ENCODE data around the gene COIL. TPM values are rescaled to one million over a fixed set of nuclear protein-coding genes. Genes with fewer than 3 reads are reported as not detected.

COIL gene
- total RNA-seq, 1 experiment from 2014 or later: 22.9 TPM

DNA sequence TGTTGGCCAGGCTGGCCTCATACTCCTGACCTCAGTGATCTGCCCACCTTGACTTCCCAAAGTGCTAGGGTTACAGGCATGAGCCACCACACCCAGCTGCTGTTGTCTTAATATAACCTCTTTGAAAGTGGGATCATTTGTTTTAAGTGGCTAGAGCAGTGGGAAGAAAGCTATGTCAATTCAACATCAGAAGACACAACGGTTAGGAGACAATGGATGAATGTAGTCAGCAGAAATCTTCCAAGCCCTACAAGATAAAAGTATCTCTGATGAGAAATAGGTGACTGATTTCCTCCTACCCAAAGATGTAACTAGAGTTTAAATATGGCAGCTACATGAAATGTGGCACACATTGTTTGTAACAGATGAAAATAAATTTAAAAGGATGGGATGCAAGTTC is 27.0 kb downstream of the COIL start:
- Histone ChIP-seq H3K9me2 (replicated peaks; ENCODE audit: low read length) (no peaks in the 10 kb centered on the region), H3K79me2 (ENCODE audit: low read length) (no peaks in the 10 kb centered on the region), H3K4me1 (ENCODE audit: insufficient read depth, low read length) (peaks cover 15% of the 10 kb centered on the region), H3F3A (ENCODE audit: low read length, unreplicated experiment) (no peaks in the 10 kb centered on the region), H2AFZ (ENCODE audit: low read length) (no peak overlapping the region), H3K36me3 (ENCODE audit: low read depth, low read length) (peaks cover 80% of the 10 kb centered on the region), H3K4me3 (ENCODE audit: low read length) (no peak overlapping the region), H3K9ac (ENCODE audit: low read length) (no peak overlapping the region), H3K4me2 (ENCODE audit: low read length) (no peak overlapping the region), H4K20me1 (ENCODE audit: low read length) (no peaks in the 10 kb centered on the region), H3K27ac (ENCODE audit: low read length) (no peak overlapping the region), H3K9me3 (ENCODE audit: low read length) (peaks cover 28% of the 10 kb centered on the region), H3K27me3 (ENCODE audit: low read length) (no peaks in the 10 kb centered on the region)
- no peak for DNase-seq
- no peak for TF ChIP-seq EZH2phosphoT487 (IDR thresholded peaks at IDR 0.05; ENCODE audit: borderline replicate concordance, low read length)
- no TSS peak for BruUV-seq (replicated peaks)
- intact Hi-C loops (cut with micrococcal nuclease): no loop called here
- ChIA-PET POLR2A (ENCODE audit: unreplicated experiment) (no interaction called here), CTCF (no interaction called here)
- no peak for ATAC-seq

- H2AFZ ChIP-seq (ENCODE audit: low read length): no peak overlapping the region
- H3K9me3 ChIP-seq (ENCODE audit: low read length): peaks cover 32% of the 10 kb centered on the region
- H3K4me2 ChIP-seq (ENCODE audit: low read length): no peak overlapping the region
- H3K79me2 ChIP-seq (ENCODE audit: low read length): no peaks in the 10 kb centered on the region
- H3K4me1 ChIP-seq (ENCODE audit: insufficient read depth, low read length): peaks cover 9% of the 10 kb centered on the region
- no peak overlapping the region for H3K4me3 ChIP-seq (ENCODE audit: low read length)
- no peak for ATAC-seq
- no peaks in the 10 kb centered on the region for H4K20me1 ChIP-seq (ENCODE audit: low read length)
- intact Hi-C loops (cut with micrococcal nuclease): no loop called here
- POLR2A ChIA-PET (ENCODE audit: unreplicated experiment): no interaction called here
- no peaks in the 10 kb centered on the region for H3F3A ChIP-seq (ENCODE audit: low read length, unreplicated experiment)
- TF ChIP-seq, protein P1, sequence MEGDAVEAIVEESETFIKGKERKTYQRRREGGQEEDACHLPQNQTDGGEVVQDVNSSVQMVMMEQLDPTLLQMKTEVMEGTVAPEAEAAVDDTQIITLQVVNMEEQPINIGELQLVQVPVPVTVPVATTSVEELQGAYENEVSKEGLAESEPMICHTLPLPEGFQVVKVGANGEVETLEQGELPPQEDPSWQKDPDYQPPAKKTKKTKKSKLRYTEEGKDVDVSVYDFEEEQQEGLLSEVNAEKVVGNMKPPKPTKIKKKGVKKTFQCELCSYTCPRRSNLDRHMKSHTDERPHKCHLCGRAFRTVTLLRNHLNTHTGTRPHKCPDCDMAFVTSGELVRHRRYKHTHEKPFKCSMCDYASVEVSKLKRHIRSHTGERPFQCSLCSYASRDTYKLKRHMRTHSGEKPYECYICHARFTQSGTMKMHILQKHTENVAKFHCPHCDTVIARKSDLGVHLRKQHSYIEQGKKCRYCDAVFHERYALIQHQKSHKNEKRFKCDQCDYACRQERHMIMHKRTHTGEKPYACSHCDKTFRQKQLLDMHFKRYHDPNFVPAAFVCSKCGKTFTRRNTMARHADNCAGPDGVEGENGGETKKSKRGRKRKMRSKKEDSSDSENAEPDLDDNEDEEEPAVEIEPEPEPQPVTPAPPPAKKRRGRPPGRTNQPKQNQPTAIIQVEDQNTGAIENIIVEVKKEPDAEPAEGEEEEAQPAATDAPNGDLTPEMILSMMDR (conservative IDR thresholded peaks at IDR 0.05; ENCODE audit: low read depth, low read length): no peak
- TF ChIP-seq EZH2phosphoT487 (IDR thresholded peaks at IDR 0.05; ENCODE audit: borderline replicate concordance, low read length): no peak
- no peak for TF ChIP-seq EZH2 (IDR thresholded peaks at IDR 0.05; ENCODE audit: low read length, unreplicated experiment)
- BruUV-seq (replicated peaks): no TSS peak
- CTCF ChIA-PET: no interaction called here
- H3K36me3 ChIP-seq (ENCODE audit: low read depth, low read length): peaks cover 78% of the 10 kb centered on the region
- no peaks in the 10 kb centered on the region for H3K27me3 ChIP-seq (ENCODE audit: low read length)
- no peak overlapping the region for H3K9ac ChIP-seq (ENCODE audit: low read length)
- DNase-seq: no peak
- H3K27ac ChIP-seq (ENCODE audit: low read length): no peak overlapping the region
- no peaks in the 10 kb centered on the region for H3K9me2 ChIP-seq (replicated peaks; ENCODE audit: low read length)
These were observed 27.6 kb downstream of the COIL start for GRCh38 chr17:56933151-56933745.

- Histone ChIP-seq H3K79me2 (ENCODE audit: low read length) (no peaks in the 10 kb centered on the region), H3K9me3 (ENCODE audit: low read length) (peaks cover 32% of the 10 kb centered on the region), H3K9me2 (replicated peaks; ENCODE audit: low read length) (no peaks in the 10 kb centered on the region), H3K4me1 (ENCODE audit: insufficient read depth, low read length) (no peaks in the 10 kb centered on the region), H3K27ac (ENCODE audit: low read length) (no peak overlapping the region), H3K4me3 (ENCODE audit: low read length) (no peak overlapping the region), H3K9ac (ENCODE audit: low read length) (no peak overlapping the region), H3K36me3 (ENCODE audit: low read depth, low read length) (peaks cover 58% of the 10 kb centered on the region), H3K27me3 (ENCODE audit: low read length) (no peaks in the 10 kb centered on the region), H3F3A (ENCODE audit: low read length, unreplicated experiment) (no peaks in the 10 kb centered on the region), H2AFZ (ENCODE audit: low read length) (no peak overlapping the region), H3K4me2 (ENCODE audit: low read length) (no peak overlapping the region), H4K20me1 (ENCODE audit: low read length) (no peaks in the 10 kb centered on the region)
- DNase-seq: no peak
- ChIA-PET CTCF (no interaction called here), POLR2A (ENCODE audit: unreplicated experiment) (interaction anchor here (0.6 kb wide), 2 partner anchors 17 to 857 kb away, joined by 3 to 5 read pairs; partner anchors contain the start of gene TRIM25)
- intact Hi-C loops (cut with micrococcal nuclease): no loop called here
- BruUV-seq (replicated peaks): no TSS peak
- ATAC-seq: no peak
- no peak for TF ChIP-seq EZH2 (IDR thresholded peaks at IDR 0.05; ENCODE audit: low read length, unreplicated experiment)
- TF ChIP-seq, protein P1 (conservative IDR thresholded peaks at IDR 0.05; ENCODE audit: low read depth, low read length): no peak
- no peak for TF ChIP-seq EZH2phosphoT487 (IDR thresholded peaks at IDR 0.05; ENCODE audit: borderline replicate concordance, low read length)
These were observed 30.0 kb downstream of the COIL start for GRCh38 chr17:56930739-56931337.

Measured in PC-3 (cell line).